Muscle layer of duodenum (tissue), 2 donors: Measurements from ENCODE around the gene HOXA10.

Experiments used
- H3K27ac ChIP-seq: one replicate; pipeline ENCODE4 v1.7.0; 2013; ENCODE audit warnings: mild to moderate bottlenecking, low read length
- H3K27me3 ChIP-seq: one replicate; pipeline ENCODE4 v1.7.0; 2013; ENCODE audit warnings: low read depth, mild to moderate bottlenecking, control low read depth, low read length
- H3K36me3 ChIP-seq, 2 donors: one replicate each; pipeline ENCODE4 v1.7.0; 2013; ENCODE audit warnings: low read length in 2 of 2, control low read depth in 1 of 2, mild to moderate bottlenecking in 1 of 2; ENCODE audit not compliant: insufficient read depth in 2 of 2, control insufficient read depth in 1 of 2
- H3K4me1 ChIP-seq, 2 donors: one replicate each; pipeline ENCODE4 v1.7.0; 2013; ENCODE audit warnings: low read length in 2 of 2, mild to moderate bottlenecking in 2 of 2, control low read depth in 1 of 2, moderate library complexity in 1 of 2; ENCODE audit not compliant: insufficient read depth in 2 of 2, control insufficient read depth in 1 of 2
- H3K4me3 ChIP-seq, 2 donors: one replicate each; pipeline ENCODE4 v1.7.0; 2013; ENCODE audit warnings: low read length in 2 of 2, low read depth in 1 of 2, mild to moderate bottlenecking in 1 of 2
- H3K9me3 ChIP-seq, 2 donors: one replicate each; pipeline ENCODE4 v1.7.0; 2013; ENCODE audit warnings: low read length in 2 of 2, control low read depth in 1 of 2, mild to moderate bottlenecking in 1 of 2; ENCODE audit not compliant: control insufficient read depth in 1 of 2
- donor health status: healthy.

HOXA10 gene

DNA sequence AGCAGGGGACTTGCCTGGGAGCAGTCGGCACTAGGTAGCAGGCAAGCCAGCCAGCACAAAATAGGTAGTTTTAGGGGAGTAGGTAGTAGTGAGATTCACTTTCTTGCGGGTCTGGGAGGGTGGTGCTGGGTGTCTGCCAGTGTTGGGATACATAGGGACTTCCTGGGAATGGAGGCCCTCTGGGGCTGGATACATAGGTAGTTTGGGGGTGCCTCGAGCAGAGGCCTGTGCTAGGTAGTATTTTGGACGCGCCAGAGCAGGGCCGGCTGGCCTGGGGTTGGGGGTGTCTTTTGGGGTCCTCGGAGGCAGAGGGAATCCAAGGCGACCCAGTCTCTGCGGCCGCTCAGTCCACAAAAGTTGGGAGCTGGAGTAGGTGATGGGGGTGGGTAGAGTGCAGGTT is 19.8 kb downstream of the HOXA10 start:
- H3K9me3 ChIP-seq = no peaks in the 10 kb centered on the region
- H3K27me3 ChIP-seq = peaks cover 91% of the 10 kb centered on the region
- no peak overlapping the region for H3K4me3 ChIP-seq
- H3K36me3 ChIP-seq = no peaks in the 10 kb centered on the region
- H3K27ac ChIP-seq = no peak overlapping the region
- H3K4me1 ChIP-seq = peaks cover 0 to 50% of the 10 kb centered on the region in 2 donors

DNA sequence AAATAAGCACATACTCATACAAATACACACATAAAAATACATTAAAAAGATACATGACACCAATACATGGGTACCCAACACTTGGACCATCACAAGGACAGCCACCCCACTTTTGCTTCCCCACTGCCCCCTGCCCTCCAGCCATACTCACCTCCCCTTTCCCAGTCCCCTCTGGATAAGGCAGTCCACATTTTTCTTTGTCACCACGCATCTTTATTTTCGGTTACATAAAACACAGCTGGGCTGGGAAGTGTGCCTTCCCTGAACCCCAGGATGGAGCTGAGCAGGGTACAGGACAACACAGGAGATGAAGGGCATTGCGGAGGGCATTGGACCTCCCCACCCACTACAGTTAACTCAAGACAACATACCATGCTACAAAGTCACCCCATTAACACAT is 20.6 kb downstream of the HOXA10 start:
- Histone ChIP-seq H3K27me3 (peaks cover 91% of the 10 kb centered on the region), H3K9me3 (no peaks in the 10 kb centered on the region), H3K27ac (no peak overlapping the region), H3K4me1 (peaks cover 0 to 50% of the 10 kb centered on the region in 2 donors), H3K36me3 (no peaks in the 10 kb centered on the region), H3K4me3 (no peak overlapping the region)

DNA sequence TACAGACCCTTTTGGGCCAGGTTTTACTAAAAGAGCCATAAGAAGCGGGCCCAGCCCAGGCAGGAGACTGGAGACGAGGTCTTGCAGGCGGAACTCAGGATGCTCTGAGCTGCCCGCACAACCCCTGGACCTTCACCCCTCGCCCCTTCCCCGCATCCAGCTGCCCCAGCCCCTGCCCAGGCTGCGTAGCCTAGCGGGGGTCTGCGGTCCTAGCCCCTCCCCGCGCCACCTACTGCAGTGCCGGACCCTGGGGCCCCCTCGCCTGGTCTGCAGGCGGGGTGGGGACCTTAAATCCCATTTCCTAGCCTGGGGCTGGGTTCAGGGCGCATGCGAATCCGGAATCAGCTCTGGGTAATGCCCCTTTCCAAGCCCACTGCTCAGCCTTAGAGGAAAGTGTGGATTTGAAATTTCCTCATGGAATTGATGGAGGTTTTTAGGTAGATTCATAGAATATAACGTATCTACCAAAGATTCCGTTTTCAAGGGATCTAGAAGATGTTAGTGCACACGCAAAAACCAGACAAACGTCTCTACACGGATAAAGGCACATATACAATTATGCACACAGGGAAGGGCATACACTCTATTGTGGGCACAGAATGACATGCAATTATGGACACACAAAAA is 21.2 kb downstream of the HOXA10 start:
- H3K9me3 ChIP-seq = no peaks in the 10 kb centered on the region
- H3K36me3 ChIP-seq = no peaks in the 10 kb centered on the region
- H3K27me3 ChIP-seq = peaks cover 91% of the 10 kb centered on the region
- H3K4me1 ChIP-seq = peaks cover 0 to 50% of the 10 kb centered on the region in 2 donors
- peak overlapping the region; percentile 30 to 60 for H3K4me3 ChIP-seq
- no peak overlapping the region for H3K27ac ChIP-seq

DNA sequence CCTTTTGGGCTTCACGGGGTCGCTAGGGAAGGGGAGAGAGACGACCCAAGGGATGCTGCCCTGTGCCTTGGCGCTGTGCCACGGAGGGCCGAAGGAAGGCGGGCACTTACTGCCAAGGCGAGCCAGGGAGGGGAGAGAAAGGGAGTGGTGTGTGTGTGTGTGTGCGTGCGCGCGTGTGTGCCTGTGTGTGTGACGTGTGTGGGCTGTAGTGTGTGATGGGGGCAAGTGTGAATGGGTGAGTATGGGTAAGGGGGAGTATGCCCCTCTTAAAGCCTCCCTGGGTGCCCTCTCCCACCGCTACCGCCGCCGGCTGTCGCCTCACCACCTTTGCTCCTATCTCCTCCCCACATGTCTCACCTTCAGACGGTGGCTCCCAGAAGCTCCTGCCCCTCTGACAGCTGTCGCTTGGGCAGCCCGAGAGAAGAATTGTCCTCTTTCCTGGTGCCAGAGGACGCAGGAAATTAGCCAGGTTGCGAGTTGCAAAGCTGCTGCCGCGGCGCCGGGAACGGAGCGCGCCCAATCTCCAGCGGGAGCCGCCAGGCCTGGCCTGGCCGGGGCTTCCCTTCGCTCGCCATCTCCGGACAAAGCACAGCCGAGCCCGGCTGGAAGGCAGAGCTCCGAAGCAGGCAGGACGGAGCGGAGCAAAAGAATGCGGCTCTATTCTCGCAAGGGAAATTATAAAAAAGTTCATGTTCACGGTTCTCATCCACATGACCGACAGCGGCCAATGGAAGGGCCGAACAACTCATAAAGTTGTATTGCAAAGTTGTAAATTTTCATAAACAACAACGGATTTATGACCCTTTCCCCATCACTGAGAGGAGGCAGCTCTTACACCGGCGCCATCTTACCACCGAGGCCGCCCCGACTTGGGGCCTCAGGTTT is 21.9 kb downstream of the HOXA10 start, which contains the start of gene HOXA3:
Gene HOXA3, minus strand, starts transcription at position 653 of the 885 bp plus-strand sequence. CDS start 41,943 bp downstream, outside the sequence.
- peaks cover 0 to 47% of the 10 kb centered on the region in 2 donors for H3K4me1 ChIP-seq

DNA sequence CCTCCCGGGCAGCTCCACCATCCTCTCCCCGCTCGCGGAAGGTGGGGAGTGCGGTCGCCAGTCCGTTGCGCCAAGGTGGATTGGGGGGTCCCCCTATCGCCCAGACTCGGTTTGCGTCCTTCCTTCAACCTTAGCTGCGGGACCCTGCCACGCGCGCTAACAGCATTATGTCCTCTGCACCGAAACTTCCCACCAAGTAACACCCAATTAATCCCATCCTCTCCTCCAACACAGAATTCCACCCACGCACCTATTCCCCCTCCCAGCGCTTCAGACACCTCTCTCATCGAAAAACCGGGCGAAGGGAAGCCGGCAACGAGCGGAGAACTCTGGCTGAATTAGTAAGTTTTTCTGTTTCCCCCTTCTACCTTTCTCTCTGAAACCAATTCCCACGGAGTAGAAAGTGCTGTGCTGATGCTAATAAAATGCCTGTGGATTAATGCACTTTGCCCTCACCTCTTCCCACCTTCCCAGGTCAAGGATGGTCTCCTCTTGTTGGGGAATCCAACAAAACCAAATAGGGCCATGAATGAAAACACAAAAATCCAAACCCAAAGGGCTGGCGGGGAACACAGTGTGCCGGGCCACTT is 22.7 kb downstream of the HOXA10 start:
- H3K9me3 ChIP-seq = no peaks in the 10 kb centered on the region
- H3K27me3 ChIP-seq = peaks cover 87% of the 10 kb centered on the region
- H3K36me3 ChIP-seq = no peaks in the 10 kb centered on the region
- H3K4me1 ChIP-seq = peaks cover 0 to 46% of the 10 kb centered on the region in 2 donors
- peak overlapping the region; percentile 46 to 60 for H3K4me3 ChIP-seq
- H3K27ac ChIP-seq = no peak overlapping the region

More for the DNA sequence above, 21.9 kb downstream of the HOXA10 start, which contains the start of gene HOXA3:
- H3K36me3 ChIP-seq = no peaks in the 10 kb centered on the region
- H3K9me3 ChIP-seq = no peaks in the 10 kb centered on the region
- no peak within 1 kb of the TSS for H3K27ac ChIP-seq
- peak within 1 kb of the TSS; percentile 46 to 60 for H3K4me3 ChIP-seq
- peaks cover 87% of the 10 kb centered on the region for H3K27me3 ChIP-seq

DNA sequence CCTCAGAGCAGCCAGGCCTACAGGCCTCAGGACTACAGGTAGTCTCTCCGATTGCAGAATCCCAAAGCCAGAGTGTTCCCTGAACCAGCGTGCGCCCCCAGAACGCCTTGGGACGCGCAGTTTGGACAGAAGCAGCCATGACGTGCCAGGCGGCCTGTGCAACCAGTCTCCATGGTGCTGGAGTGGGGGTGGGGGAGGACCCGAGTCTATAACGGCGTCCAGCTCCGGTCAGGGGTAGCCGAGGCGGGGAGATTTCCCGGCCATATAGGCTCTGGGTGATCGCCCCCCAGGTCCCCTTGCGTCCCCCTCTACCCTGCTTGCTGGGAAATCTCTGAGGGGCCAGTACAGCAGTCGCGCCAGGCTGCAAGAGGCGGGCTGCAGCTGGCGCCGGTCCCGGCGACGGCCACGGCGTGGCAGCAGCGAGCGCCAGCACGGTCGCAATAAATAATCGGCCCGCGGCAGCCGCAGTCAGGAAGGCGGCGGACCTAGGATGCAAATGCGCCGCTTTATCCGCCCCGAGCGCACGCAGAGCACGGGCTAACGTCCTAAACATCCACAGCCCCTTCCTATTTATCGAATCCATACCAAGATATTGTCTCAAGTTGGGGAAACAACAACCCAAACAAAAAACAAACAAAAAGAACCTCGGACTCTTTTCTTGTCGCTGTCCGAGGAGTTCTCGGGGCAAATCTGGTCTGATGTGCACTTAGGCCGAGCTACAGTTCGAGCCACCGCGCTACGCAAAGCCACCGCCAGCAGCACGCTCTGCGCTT is 23.4 kb downstream of the HOXA10 start:
- no peak overlapping the region for H3K27ac ChIP-seq
- H3K36me3 ChIP-seq = no peaks in the 10 kb centered on the region
- peaks cover 0 to 39% of the 10 kb centered on the region in 2 donors for H3K4me1 ChIP-seq
- H3K9me3 ChIP-seq = no peaks in the 10 kb centered on the region
- peaks cover 80% of the 10 kb centered on the region for H3K27me3 ChIP-seq
- peak overlapping the region; percentile 46 to 60 for H3K4me3 ChIP-seq

DNA sequence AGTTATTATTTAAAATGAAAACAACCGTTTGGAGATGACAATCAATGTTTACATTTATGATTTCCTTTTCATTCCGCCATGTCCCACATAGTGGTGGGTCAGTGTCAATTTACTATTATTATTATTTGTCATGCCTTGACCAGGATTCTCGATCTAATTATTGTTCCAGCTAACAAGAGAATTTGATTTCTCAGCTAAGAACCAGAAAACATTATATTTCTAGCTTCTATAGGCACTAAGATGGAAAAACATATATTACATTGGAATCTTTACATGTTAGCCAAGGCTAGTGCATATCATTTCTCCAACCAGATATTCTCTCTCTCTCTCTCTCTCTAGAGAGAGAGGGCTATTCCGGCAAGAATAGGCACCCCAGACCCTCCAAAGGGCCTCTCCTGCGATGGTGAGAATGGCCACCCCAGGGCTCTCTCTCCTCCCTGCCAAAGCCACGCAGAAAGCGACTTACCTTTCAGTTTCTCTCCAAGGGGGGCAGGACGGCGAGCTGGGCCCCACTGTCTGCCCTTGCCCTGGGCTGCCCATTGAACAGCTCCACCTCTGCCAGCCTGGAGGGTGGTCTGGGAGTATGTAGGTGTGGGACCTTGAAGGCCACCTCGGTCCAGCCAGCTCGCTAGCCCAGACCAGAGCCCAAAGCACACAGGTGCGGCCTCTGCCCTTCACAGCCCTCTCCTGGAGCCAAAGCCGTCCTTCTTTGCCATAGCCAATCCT is 24.1 kb downstream of the HOXA10 start:
- no peaks in the 10 kb centered on the region for H3K36me3 ChIP-seq
- no peak overlapping the region for H3K27ac ChIP-seq
- H3K9me3 ChIP-seq = no peaks in the 10 kb centered on the region
- peaks cover 73% of the 10 kb centered on the region for H3K27me3 ChIP-seq
- H3K4me3 ChIP-seq = peak overlapping the region; percentile 46 to 60
- H3K4me1 ChIP-seq = peaks cover 0 to 36% of the 10 kb centered on the region in 2 donors

DNA sequence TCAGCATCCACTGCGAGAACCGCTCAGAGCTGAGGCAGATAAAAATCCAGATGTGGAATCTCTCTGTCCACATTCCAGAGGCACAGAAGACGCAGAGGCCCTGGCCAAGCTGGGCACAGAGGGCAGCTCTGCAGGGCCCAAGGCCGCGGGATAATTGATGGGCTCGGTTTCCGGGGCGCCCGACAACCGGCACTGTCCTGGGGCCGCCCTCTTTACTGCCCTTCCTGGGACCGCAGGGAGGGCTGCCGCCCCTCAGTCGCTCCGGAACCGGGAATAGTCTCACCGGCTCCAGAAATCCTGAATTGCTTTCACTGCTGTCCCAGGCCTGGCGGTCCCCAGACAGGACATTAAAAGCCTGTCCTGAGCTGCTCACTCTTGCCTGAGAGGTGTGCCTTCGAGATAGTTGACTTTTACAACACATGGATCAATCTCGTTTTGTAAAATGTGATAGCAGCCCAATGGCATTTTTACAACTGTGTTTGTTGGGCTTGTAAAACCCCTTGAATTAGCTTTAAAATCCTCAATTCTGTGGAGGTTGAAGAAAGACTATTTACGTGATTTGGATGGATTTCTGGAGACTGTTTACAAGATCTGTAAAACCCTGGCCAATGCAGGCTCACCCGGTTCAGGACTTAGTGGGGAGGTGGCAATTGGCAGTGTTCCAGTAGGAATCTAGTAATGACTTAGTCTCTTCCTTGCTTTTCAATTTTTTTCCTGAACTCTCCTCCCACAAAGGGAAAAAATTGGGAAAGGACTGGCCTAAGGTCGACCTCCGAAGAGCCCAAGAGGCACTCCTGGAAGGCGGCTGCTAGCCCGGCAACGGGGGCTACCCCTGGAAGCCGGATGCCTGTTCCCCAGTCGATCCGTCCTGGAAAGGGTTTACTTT is 25.1 kb downstream of the HOXA10 start:
- Histone ChIP-seq H3K4me1 (peaks cover 0 to 28% of the 10 kb centered on the region in 2 donors), H3K27ac (no peak overlapping the region)

DNA sequence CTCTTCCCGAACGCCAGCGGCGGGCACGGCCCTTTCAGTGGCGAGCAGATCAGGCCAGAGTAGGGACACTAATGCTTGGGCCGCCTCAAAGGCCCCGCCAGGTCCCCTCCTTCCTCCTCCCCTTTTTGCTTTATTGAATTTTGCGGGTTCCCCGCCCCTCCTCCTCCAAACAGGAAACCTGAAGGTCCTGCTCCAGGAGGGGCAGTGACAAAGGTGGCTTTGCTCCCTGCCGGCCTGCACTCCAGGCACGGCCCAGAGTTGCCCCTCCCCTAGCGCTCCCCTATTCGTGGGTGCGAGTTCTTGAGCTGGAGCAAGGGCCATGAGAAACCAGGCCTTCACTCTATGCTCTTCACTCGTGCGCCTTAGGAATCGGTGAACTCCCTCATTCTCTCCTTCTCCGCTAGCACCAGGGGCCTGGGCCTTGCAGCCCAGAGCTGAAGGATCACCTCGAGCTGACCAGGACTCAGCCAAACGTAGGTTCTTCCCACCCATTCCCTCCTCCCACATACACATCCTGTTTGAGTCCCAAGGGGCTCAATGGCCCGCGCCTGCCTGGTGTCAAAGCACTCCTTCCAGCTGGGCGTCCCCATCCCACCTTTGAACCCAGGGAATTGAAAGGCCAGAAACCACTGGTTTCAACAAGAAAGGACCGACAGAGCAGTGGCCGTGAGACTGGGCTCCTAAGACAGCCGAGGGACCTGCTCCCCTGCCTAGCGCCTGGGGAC is 25.9 kb downstream of the HOXA10 start:
- Histone ChIP-seq H3K9me3 (no peaks in the 10 kb centered on the region), H3K36me3 (no peaks in the 10 kb centered on the region), H3K4me3 (peak overlapping the region in 1 of 2 donors; percentile 16), H3K27me3 (peaks cover 58% of the 10 kb centered on the region), H3K4me1 (peaks cover 0 to 28% of the 10 kb centered on the region in 2 donors), H3K27ac (no peak overlapping the region)

More for the DNA sequence above, 25.1 kb downstream of the HOXA10 start:
- Histone ChIP-seq H3K27me3 (peaks cover 66% of the 10 kb centered on the region), H3K36me3 (no peaks in the 10 kb centered on the region), H3K9me3 (no peaks in the 10 kb centered on the region), H3K4me3 (peak overlapping the region in 1 of 2 donors; percentile 16)
